ENCODE measurements around the gene GHR.
"Not testable (repeated sequence)": the region's sequence is repeated elsewhere in the genome, so short reads cannot be mapped to it uniquely, and the experiment has no call there.

GHR gene

DNA sequence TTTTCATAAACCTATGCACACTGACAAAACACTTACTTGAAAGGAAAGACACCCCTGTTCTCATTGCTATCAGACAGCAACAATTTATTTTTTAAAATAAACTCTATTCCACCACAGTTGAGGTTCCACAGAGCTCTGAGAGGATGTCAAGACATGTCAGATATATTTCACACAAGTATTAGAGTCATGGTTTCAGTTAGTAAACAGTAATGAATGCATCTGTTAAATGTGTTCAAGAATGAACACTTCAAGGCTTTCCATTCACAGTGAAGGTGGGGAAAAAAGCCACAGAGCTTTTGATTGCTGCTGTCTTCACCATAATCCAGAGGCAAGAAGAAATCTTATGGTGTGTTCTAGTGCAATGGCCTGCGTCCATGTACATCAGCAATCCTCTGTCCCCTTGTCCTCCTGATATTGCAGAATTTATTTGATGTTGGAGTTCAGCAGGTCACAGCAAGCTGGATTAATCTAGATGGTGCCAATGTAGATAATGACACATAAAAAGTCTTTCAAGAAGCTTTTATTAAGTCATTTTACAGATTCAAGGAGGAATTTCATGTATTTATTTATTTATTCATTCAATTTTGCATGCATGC is 146.8 kb downstream of the GHR start:
- no peak for DNase-seq

DNA sequence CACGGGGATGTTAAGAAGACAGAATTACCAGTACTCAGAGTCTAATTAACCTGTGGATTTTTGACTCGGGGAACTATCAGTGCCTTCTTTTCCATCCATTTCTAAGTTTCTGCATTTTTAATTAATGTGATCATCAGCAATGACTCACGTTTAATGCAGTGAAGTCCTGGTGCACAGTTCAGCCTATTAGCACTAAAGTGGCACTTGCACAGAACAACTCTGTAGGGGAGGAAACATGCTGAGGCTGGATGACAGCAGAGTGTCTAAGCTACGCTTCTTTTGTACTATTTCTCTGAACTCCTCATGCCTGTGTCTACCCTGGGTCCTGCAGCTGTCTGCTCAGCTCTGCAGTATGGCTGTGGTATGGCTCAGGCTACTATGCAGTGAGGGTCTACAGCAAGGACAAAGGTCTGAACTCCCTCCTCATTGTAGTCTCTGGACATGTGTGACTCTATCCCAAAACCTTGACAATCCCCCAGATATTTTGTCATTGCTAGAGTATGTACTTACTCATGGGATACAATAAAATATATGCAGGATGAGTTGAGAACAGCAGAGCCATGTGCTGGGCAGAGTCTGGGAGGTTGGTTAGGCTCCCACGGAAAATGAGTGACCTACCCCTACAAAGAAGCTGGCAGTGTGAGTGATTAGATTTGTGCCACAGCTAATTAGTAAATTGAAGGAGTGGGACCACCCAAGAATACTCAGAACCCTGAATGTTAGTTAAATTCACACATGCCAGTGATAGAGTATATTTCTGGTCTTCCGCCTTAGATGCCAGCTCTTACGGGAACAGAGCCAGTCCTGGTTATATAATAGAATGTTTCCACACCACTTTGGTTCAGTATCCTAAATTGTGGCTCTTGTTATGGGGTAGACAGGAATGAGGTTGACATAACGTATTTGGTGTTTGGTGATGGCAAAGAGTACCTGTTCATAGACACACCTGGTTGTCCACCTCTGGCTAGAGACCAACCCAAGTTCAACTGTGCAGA is 148.0 kb downstream of the GHR start:
- no peak for DNase-seq

DNA sequence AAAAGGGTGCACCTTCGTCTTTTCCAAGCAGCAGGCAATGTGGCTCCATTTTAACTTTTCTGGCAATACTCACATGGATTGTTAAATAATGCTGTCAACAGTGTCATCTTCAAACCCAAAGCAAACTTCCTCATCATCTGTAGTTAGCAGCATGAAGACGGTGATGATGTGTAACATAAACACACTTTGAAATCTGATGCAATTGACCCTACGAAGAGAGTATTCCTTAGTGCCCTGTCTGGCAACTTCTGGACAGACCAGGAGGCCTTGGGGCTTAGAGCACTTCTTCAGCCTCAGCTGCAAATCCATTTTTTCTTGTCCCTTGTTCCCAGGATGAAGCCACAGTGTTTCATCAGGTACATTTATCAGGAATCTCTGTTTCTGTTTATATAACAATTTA is 149.1 kb downstream of the GHR start:
- no peak for DNase-seq

DNA sequence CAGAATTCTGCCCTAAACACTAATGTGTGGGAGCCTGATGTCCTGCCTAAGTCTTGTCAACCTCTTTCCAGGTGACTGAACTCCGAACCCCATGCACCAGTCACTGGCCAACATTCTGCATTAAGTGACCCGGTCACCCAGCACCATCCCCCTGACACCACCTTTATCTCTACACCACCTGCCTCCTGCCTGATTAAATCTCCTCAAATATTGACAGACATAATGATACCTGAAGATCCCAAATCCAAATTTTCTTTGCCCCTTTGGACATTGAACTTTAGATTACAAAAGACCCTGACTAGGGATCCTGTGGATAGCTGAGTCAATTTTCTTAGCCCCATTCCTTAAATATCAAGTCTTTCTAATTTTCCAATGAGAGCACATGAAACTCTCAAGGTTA is 150.1 kb downstream of the GHR start:
- DNase-seq = no peak

DNA sequence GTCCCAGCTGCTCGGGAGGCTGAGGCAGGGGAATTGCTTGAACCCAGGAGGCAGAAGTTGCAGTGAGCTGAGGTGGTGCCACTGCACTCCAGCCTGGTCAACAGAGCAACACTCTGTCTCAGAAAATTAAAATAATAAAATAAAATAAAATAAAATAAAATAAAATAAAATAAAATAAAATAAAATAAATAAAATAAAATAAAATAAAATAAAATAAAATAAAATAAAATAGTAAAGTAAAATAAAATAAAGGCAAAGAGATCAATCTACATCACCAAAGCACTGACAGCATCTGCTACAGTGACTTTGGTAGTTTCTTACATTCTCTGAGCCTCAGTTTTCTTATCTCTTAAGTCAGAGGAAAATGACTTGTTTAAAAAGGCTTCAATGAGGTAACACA is 152.7 kb downstream of the GHR start:
- DNase-seq = not testable (repeated sequence)

DNA sequence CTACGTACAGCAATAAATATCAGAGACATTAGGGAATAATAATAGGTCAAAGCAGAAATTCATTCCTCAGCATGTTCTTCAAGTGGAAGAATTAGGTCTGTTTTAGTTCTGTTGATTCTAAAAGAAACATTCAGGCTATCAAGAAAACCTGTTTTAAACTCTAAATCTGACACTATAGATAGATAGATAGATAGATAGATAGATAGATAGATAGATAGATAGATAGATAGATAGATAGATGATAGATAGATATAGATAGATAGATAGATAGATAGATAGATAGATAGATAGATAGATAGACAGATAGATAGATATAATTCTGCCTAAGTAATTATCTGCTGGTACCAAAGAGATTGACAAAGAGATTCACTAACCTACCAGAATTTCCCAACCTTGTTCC is 155.7 kb downstream of the GHR start:
- not testable (repeated sequence) for DNase-seq

DNA sequence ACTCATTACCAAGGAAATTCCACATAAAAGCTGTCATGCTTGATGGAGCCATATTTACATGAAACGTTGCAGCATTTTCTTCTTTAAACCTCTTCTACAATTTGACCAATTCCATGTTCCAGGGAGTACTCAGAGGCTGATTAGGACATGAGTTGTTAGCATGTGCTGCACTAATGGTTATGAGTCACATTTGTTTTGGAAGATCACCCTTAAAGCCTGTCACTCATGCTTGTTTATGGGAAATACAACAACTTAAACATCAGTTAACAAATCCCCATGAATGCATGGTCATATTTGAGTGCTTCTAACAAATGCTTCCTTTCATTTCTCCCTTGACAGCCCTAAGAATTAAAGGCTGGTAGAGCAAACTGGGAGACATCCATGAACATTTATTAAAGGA is 156.1 kb downstream of the GHR start:
- no peak for DNase-seq

DNA sequence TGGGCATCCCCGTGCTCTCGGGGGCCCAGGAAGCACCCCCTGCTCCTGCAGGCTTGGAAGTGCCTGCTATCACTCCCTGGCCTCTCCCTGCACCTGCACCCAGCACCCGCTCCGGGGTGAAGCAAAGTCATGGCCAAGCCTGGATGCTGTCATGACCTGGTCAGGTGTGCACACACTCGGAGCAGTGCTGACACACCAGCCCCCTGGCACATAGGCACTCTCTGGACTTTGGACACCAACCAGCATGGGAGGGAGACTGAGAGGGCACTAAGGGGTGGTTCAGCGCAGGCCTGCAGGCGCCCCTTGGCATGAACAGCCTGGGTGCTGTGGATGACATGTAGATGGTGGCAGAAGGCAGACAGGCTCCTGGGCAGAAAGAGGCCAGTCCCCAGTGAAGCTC is 158.6 kb downstream of the GHR start:
- no peak for DNase-seq

DNA sequence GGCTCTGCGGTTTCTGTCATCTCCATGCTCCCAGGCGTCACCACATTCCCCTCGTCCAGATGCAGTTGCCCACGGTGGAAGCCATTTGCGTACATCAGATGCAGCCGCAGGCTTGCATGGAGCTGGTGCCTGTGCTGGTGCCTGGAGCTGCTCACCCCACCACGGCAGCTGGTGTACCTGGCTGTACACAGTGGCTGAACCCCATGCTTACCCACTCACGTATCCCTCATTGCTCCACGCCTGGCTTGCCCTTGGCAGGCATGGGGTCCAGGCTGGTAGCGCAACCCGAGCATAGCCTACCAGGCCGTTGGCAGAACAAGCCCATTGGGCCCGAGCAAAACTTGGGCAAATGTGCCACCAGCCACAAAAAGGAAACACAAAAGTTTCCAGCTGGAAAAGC is 159.5 kb downstream of the GHR start:
- no peak for DNase-seq

DNA sequence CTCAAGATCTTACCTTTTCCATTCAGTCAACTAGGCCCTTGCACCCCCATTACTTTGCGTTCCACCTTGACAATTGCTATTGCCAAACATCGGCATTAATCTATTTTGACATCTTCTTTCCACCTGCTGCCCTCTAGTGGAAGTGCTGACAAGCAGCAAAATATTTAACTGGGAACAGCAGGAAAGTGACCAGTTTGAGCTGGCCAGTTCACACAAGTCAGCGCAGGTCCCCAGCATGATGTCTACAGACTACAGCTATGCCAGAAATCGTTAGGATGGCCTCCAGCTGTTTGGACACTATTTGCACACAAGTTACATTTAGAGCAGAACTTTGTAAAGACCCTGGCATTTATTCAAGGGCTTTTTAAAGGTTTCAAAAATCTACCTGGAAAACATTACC is 160.1 kb downstream of the GHR start:
- peak; percentile 30 for DNase-seq

DNA sequence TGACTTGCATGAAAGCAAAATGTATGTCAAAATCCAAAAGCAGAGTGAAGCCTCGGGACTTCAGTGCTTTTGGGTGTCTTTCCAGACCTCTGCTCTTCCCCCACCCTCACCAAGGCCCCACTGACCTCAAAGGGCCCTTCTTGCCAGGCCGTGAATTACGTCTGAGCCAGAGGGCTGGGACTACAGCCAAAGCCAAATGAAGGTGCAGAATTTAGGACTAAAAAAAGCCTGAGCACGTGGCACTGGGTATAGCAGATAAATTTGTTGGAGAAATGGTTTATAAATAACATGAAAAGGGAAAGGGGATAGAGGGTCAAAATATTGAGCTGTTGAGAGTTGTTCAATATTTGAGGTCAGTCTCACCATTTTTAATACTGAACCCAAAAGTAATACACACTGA is 163.4 kb downstream of the GHR start:
- DNase-seq = no peak

DNA sequence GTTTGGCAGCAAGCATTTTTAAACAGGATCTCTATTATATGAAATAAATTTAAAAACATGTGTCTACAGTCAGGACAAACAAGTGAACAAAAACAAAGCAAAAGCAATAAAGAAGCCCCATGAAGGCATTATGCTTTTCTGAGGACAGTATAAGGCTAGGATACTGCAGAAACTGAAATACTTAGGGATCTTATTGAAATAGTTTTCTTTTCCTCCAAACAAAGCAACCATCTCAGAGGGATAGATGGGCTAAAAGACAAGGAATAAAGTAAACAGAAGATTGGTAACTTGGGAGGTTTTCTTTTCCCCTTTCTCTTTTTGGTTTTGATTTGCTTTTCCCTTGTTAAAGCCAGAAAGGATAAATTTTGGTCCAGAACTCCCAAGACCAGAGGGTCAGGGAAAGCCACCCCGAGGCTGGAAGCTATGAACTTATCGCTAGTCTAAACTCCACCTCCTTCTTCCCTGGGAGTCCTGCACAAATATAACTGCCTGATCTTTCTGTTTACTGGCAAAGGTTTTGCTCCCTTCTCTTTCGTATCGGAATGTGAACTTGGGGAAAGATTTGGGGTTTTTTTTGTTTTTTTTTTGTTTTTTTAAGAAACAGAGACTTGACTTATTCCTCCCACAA is 164.0 kb downstream of the GHR start:
- no peak for DNase-seq

DNA sequence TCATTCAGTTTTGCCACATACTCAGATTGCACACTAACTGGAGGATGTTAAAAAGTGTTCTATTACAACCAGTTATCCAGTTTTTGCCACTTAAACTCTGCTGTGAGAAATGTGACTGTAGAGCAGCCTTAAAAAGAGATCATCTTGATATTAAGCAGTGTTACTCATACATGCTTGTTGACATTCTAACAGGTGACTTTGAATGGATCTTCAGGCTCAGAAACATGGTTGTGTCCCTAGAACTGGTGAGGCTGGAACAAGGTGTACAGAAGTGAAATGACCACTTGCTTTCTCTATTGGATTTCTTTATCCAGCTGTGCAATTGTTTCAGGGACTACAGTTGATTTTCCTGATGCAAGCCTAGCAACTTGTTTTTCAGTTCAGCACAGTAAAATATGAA is 167.3 kb downstream of the GHR start:
- no peak for DNase-seq

DNA sequence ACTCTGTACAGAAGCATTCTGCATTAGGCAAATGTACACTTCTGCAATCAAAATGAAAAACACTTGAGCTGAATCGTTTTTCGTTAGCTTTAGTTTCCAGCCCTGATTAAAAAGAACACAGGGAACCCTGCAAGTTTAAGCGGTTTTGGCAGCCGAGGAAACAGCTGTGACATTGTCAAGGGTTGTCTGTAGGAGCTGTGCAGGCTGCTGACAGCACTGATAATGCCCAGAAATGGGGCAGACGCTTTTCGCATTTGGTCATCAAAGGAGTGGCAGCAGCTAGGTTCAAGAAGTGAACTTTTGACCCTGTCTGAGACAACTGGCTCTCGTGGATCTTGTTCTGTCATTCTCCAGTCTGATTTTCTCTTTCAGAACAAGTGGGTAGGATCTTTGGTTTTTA is 167.8 kb downstream of the GHR start:
- DNase-seq = no peak

DNA sequence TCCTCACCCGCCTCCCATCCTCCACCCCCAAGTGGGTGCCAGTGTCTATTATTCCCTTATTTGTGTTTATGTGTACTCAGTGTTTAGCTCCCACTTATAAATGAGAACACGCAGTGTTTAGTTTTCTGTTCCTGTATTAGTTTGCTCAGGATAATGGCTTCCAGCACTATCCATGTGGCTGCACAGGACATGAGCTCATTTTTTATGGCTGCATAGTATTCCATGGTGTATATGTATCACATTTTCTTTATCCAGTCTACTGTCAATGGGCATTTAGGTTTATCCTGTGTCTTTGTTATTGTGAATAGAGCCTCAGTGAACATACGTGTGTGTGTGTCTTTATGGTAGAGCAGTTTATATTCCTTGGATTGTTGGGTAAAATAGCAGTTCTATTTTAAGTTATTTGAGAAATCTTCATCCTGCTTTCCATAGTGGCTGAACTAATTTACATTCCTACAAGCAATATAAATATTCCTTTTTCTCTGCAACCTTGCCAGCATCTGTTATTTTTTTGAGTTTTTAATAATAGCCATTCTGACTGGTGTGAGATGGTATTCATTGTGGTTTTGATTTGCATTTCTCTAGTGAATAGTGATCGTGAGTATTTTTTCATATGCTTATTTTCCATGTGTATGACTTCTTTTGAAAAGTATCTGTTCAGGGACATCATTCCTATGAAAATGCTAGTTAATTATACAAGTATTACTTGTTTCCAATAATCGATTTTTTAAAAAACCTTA is 169.3 kb downstream of the GHR start:
- DNase-seq = no peak

DNA sequence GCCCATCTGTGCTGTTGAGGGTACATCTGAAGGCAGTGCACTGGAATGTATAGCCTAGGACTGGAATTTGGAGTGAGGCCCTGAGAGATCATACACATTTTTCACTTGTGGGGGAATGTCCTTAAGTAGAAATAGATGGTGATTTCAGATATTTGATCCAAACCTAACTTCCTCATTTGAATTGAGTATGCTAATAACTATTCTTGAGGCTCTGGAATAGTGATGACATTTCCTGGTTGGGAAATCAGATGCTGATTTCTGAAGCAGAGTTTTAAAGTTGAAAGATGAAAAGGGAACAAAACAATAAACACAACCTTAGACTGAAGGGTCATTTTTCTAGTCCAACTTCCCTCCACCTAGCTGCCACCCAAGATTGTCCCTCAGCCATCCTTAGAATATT is 170.4 kb downstream of the GHR start:
- DNase-seq = no peak

DNA sequence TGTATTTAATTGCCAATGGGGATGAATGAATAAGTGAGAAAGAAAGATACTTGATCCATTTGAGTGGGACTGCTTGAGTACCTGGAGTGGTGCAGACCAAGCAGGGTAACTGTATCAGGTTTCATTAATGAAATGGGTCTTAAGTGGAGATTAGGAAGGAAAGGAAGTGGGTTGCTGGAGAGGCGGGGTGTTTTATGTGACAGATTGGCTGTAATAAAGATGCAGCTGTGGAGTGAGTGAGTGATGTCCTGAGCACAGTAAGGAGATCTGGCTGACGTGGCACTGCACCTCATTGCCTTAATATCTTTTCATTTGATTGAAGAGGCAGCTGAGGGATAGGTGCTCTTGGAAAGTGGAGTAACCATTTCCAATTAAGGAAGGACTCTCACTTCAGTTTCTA is 172.4 kb downstream of the GHR start:
- no peak for DNase-seq

DNA sequence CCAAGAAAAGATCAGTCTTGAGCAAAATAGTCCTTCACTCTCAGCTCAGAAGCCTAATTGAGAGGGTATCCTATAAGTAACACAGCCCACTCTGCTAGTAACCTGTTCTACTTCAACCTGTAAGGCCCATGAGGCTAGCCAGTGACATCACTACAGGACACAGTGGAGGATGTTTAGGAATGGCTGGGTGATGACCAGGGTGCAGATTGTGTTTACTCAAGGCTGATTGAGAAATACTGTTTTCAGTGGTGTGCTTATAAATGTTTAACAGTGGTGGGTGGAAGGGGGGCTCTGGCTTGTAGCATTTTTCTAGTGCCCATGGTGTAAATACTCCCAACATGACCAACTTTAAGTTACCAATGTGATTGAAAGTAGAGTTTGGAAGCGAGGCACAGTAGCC is 173.6 kb downstream of the GHR start:
- DNase-seq = no peak

DNA sequence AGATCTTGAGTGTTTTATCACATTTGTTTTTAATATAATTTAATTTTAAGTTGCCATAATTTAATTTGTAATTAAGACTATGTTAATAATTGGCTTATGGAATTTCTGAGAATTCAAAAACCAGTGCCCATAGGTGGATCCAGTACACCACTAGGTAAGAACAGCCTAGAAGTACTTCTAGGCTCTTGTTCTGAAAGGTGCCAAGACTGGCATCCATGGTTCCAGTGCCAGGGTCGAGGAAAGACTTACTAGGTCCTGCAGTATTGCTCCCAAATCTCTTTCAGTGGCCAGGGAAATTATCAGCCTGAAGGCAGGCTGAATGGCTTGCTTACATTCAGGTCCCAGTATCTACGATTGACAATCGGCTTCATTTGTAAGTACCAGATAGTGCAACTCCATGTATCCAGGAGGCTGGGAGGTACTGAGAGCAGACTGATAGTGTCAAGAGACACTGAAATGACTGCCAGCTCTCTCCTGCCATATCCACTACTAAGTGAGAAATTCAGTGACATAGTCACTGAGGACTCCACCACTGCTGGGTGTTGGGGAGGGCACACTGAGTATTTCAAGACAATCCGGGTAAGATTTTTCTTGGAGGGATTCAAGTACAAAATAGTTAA is 174.2 kb downstream of the GHR start:
- no peak for DNase-seq

DNA sequence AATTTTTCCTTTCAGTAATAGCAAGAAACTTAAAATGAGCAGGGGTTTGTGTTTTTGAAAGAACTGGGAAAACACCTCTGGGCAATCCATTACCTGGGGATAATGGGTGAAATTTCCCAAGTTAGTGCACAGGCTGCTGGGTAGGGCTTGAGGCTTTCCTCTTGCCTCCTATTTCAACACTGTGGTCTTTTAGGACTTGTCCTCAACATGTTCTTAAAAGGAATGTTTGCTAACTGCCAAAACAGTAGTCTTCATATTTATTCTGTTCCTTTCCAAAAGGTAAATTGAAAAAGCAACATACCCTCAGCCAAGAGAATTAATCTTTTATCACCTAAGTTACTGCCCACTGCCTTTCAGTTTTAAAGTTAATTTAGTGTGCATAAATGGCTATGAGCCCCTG is 175.1 kb downstream of the GHR start:
- no peak for DNase-seq

DNA sequence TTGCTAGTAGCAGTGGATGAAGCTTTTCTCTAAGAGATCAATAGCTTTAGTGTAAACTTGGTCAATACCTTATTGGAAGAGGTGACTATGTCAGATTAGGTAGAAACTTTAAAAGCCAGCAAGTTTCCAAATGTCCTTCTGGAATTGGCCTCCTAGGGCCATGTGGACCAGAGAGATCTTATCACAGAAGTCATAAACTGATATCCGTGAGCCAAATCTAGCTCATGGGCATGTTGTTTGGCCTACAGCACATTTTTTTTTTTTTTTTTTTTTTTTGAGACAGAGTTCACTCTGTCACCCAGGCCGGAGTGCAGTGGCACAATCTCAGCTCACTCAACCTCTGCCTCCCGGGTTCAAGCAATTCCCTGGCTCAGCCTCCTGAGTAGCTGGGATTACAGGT is 175.9 kb downstream of the GHR start:
- no peak for DNase-seq

DNA sequence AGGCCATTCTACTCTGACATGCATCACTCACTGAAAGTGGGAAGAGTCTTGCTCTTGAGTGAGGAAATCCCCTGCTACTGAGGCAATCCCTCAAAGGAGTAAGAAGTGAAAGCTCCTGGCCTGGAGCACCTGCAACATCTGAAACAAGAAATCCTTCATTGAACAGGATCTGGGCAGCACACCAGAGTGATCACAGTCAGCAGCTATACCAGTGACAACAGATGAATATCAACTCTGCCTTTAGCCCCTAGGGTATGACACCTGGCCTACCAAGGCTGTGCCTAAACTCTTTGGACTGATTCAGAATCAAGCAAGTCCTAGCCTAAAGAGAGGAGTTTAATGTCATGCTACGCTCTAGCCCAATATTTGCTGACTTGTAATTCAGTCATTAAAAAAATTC is 177.2 kb downstream of the GHR start:
- DNase-seq = no peak
